H9 (cell line): ENCODE data around the gene MAP3K20. TPM values are rescaled to one million over a fixed set of nuclear protein-coding genes. Genes with fewer than 3 reads are reported as not detected.

ENCODE experiments used
- DNase-seq: peaks from one replicate; pipeline ENCODE4 v3.0.0-alpha.2; 2017
- H2AFZ ChIP-seq: one replicate; pipeline ENCODE4 v1.6.1; 2013; ENCODE audit warnings: mild to moderate bottlenecking, low read length, control low read depth, moderate library complexity
- H2AK5ac ChIP-seq: 2 replicates; pipeline ENCODE4 v1.6.1; 2013; ENCODE audit warnings: low read length, control low read depth, mixed read lengths; ENCODE audit not compliant: insufficient read length
- H2BK120ac ChIP-seq: one replicate; pipeline ENCODE4 v1.6.1; 2013; ENCODE audit warnings: low read depth, mild to moderate bottlenecking, low read length, control low read depth, inconsistent platforms; ENCODE audit not compliant: poor library complexity, severe bottlenecking
- H2BK12ac ChIP-seq: 2 replicates; pipeline ENCODE4 v1.6.1; 2013; ENCODE audit warnings: low read length, control low read depth, mixed read lengths, low read depth; ENCODE audit not compliant: insufficient read length
- H2BK15ac ChIP-seq: 2 replicates; pipeline ENCODE4 v1.6.1; 2013; ENCODE audit warnings: low read depth, low read length, control low read depth
- H2BK20ac ChIP-seq: one replicate; pipeline ENCODE4 v1.6.1; 2013; ENCODE audit warnings: low read depth, mild to moderate bottlenecking, low read length, control low read depth, inconsistent platforms; ENCODE audit not compliant: poor library complexity, severe bottlenecking
- H2BK5ac ChIP-seq: 2 replicates; pipeline ENCODE4 v1.6.1; 2013; ENCODE audit warnings: low read length, control low read depth, mixed read lengths; ENCODE audit not compliant: insufficient read length
- H3K14ac ChIP-seq: 2 replicates; pipeline ENCODE4 v1.6.1; 2013; ENCODE audit warnings: low read length, control low read depth; ENCODE audit not compliant: insufficient read depth
- H3K18ac ChIP-seq: 2 replicates; pipeline ENCODE4 v1.6.1; 2013; ENCODE audit warnings: low read depth, mild to moderate bottlenecking, mixed read lengths, low read length, control low read depth; ENCODE audit not compliant: insufficient read length
- H3K23ac ChIP-seq: 2 replicates; pipeline ENCODE4 v1.6.1; 2013; ENCODE audit warnings: low read length, control low read depth, mixed read lengths, low read depth; ENCODE audit not compliant: insufficient read length
- H3K23me2 ChIP-seq: 2 replicates; pipeline ENCODE4 v1.6.1; 2013; ENCODE audit warnings: low read depth, mild to moderate bottlenecking, mixed read lengths, low read length, control low read depth; ENCODE audit not compliant: insufficient read length, poor library complexity, severe bottlenecking
- H3K27ac ChIP-seq: 2 replicates; pipeline ENCODE4 v1.5.1; 2013; ENCODE audit warnings: low read length, control low read depth, mixed read lengths, low read depth; ENCODE audit not compliant: insufficient read length
- H3K27me3 ChIP-seq: 2 replicates; pipeline ENCODE4 v1.6.1; 2013; ENCODE audit warnings: low read length, control low read depth, inconsistent platforms; ENCODE audit not compliant: insufficient read depth
- H3K4ac ChIP-seq: 2 replicates; pipeline ENCODE4 v1.6.1; 2013; ENCODE audit warnings: low read depth, mild to moderate bottlenecking, control low read depth, inconsistent platforms, low read length, moderate library complexity
- H3K4me1 ChIP-seq: 2 replicates; pipeline ENCODE4 v1.6.1; 2013; ENCODE audit warnings: low read length, control low read depth, inconsistent platforms; ENCODE audit not compliant: insufficient read depth
- H3K4me2 ChIP-seq: 2 replicates; pipeline ENCODE4 v1.6.1; 2013; ENCODE audit warnings: low read length, control low read depth, mixed read lengths; ENCODE audit not compliant: insufficient read length, insufficient read depth
- H3K56ac ChIP-seq: 2 replicates; pipeline ENCODE4 v1.6.1; 2013; ENCODE audit warnings: low read depth, mild to moderate bottlenecking, mixed read lengths, low read length, control low read depth; ENCODE audit not compliant: insufficient read length
- H3K79me1 ChIP-seq: 2 replicates; pipeline ENCODE4 v1.6.1; 2013; ENCODE audit warnings: low read depth, mild to moderate bottlenecking, moderate library complexity, low read length, control low read depth, inconsistent platforms; ENCODE audit not compliant: insufficient read depth, poor library complexity, severe bottlenecking
- H3K79me2 ChIP-seq: 2 replicates; pipeline ENCODE4 v1.6.1; 2013; ENCODE audit warnings: low read length, control low read depth, inconsistent platforms; ENCODE audit not compliant: insufficient read depth
- H3K9ac ChIP-seq: 2 replicates; pipeline ENCODE4 v1.6.1; 2013; ENCODE audit warnings: low read length, control low read depth, mixed read lengths; ENCODE audit not compliant: insufficient read length; ENCODE audit errors: extremely low read depth
- H3K9me3 ChIP-seq: one replicate; pipeline ENCODE4 v1.6.1; 2013; ENCODE audit warnings: low read depth, low read length, inconsistent platforms; ENCODE audit not compliant: control insufficient read depth
- H3T11ph ChIP-seq: one replicate; pipeline ENCODE4 v1.6.1; 2013; ENCODE audit warnings: mild to moderate bottlenecking, low read length, control low read depth, inconsistent platforms
- H4K20me1 ChIP-seq: one replicate; pipeline ENCODE4 v1.6.1; 2013; ENCODE audit not compliant: control insufficient read depth, insufficient read length, insufficient read depth
- H4K5ac ChIP-seq: 2 replicates; pipeline ENCODE4 v1.6.1; 2013; ENCODE audit warnings: low read depth, mild to moderate bottlenecking, mixed read lengths, low read length, control low read depth; ENCODE audit not compliant: insufficient read length
- H4K8ac ChIP-seq: replicated peaks from 2 replicates; pipeline ENCODE4 v1.6.1; 2013; ENCODE audit warnings: low read length, control low read depth, mixed read lengths, low read depth; ENCODE audit not compliant: insufficient read length
- H4K91ac ChIP-seq: 2 replicates; pipeline ENCODE4 v1.6.1; 2013; ENCODE audit warnings: low read depth, mild to moderate bottlenecking, moderate library complexity, mixed read lengths, low read length, control low read depth; ENCODE audit not compliant: insufficient read length
- H3K27ac Mint-ChIP-seq, 3 experiments: 2 replicates in 2 of 3; 3 replicates in 1 of 3; pipeline ENCODE4 v1.8.0; 2020 to 2021; ENCODE audit warnings: mixed read lengths in 3 of 3, mild to moderate bottlenecking in 1 of 3, moderate library complexity in 1 of 3
- H3K27me3 Mint-ChIP-seq: 2 replicates; pipeline ENCODE4 v1.8.0; 2021; ENCODE audit warnings: low read depth, mild to moderate bottlenecking, moderate library complexity, mixed read lengths
- H3K36me3 Mint-ChIP-seq, 3 experiments: 2 replicates in 2 of 3; 3 replicates in 1 of 3; pipeline ENCODE4 v1.8.0; 2020 to 2021; ENCODE audit warnings: low read depth in 3 of 3, mixed read lengths in 3 of 3; ENCODE audit not compliant: insufficient read depth in 1 of 3
- H3K4me1 Mint-ChIP-seq, 2 experiments: 2 replicates each; pipeline ENCODE4 v1.8.0; 2020; ENCODE audit warnings: mixed read lengths in 2 of 2
- H3K4me3 Mint-ChIP-seq, 2 experiments: 2 replicates in 1 of 2; 3 replicates in 1 of 2; pipeline ENCODE4 v1.8.0; 2020 to 2021; ENCODE audit warnings: mild to moderate bottlenecking in 2 of 2, mixed read lengths in 2 of 2, moderate library complexity in 1 of 2
- H3K9me3 Mint-ChIP-seq, 2 experiments: 2 replicates in 1 of 2; 3 replicates in 1 of 2; pipeline ENCODE4 v1.8.0; 2020; ENCODE audit warnings: mild to moderate bottlenecking in 2 of 2, mixed read lengths in 2 of 2, moderate library complexity in 1 of 2
- WGBS: extraction: QIAGEN DNeasy Blood & Tissue Kit; methylation state at CpG from one replicate; pipeline ENCODE4 v1.1.7; 2013; ENCODE audit warnings: missing lambda C conversion rate, low lambda C conversion rate, mixed read lengths; ENCODE audit not compliant: insufficient read length; ENCODE audit errors: extremely low coverage; 5-methylcytosine and 5-hydroxymethylcytosine counted together
- total RNA-seq: library from RNA; stranded (reverse); gene quantifications from 2 replicates; pipeline ENCODE4 v1.2.1, GENCODE V29; 2021
- TF ChIP-seq, protein P1 (sequence below): fragments of 200-600 bp; sonication (generic); conservative IDR thresholded peaks from 3 replicates; pipeline ENCODE4 v1.8.0; 2021; ENCODE audit warnings: antibody characterized with exemption, mild to moderate bottlenecking

The MAP3K20 gene
- total RNA-seq, 1 experiment from 2014 or later, result 8.7 TPM

DNA sequence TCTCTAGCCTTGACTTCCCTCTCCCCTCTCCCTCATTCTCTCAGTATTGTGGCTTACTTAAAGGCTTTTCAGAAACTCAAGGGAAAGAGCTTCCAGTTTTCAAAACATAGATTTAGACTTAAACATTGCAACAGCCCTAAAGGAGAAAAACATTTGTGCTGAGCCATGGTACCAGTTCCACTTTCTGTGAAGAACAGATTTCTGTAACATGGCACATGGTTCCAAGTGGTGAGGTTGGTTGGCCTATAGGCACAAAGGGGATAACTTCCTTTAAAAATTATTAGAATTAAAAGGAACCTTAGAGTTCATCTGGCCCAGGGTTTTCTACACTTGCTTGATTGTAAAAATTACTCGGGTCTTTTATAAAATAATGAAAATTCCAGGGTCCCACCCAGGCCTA is 140.4 kb downstream of the MAP3K20 start:
- Histone ChIP-seq H2AK5ac (no peak overlapping the region), H4K91ac (no peak overlapping the region), H3K4me2 (no peak overlapping the region), H2BK20ac (no peak overlapping the region), H3K9ac (no peak overlapping the region), H3K79me1 (no peaks in the 10 kb centered on the region), H3K56ac (no peak overlapping the region), H2BK12ac (no peak overlapping the region), H3K18ac (no peak overlapping the region), H2BK5ac (no peak overlapping the region), H3K23me2 (no peaks in the 10 kb centered on the region), H4K20me1 (no peaks in the 10 kb centered on the region), H3K27me3 (no peaks in the 10 kb centered on the region), H4K8ac (no peak overlapping the region), H3K14ac (no peak overlapping the region), H3K4me1 (no peaks in the 10 kb centered on the region), H4K5ac (no peak overlapping the region), H3K79me2 (no peaks in the 10 kb centered on the region), H2AFZ (no peak overlapping the region), H3K27ac (no peak overlapping the region), H2BK15ac (no peak overlapping the region), H3K4ac (no peak overlapping the region), H3K9me3 (no peaks in the 10 kb centered on the region), H3T11ph (no peak overlapping the region), H2BK120ac (no peak overlapping the region), H3K23ac (no peak overlapping the region)
- Mint-ChIP-seq H3K4me1 (peaks cover 19 to 20% of the 10 kb centered on the region in 2 experiments), H3K27ac (no peak overlapping the region), H3K36me3 (no peaks in the 10 kb centered on the region), H3K9me3 (no peaks in the 10 kb centered on the region), H3K4me3 (no peak overlapping the region), H3K27me3 (no peaks in the 10 kb centered on the region)
- TF ChIP-seq, protein P1, sequence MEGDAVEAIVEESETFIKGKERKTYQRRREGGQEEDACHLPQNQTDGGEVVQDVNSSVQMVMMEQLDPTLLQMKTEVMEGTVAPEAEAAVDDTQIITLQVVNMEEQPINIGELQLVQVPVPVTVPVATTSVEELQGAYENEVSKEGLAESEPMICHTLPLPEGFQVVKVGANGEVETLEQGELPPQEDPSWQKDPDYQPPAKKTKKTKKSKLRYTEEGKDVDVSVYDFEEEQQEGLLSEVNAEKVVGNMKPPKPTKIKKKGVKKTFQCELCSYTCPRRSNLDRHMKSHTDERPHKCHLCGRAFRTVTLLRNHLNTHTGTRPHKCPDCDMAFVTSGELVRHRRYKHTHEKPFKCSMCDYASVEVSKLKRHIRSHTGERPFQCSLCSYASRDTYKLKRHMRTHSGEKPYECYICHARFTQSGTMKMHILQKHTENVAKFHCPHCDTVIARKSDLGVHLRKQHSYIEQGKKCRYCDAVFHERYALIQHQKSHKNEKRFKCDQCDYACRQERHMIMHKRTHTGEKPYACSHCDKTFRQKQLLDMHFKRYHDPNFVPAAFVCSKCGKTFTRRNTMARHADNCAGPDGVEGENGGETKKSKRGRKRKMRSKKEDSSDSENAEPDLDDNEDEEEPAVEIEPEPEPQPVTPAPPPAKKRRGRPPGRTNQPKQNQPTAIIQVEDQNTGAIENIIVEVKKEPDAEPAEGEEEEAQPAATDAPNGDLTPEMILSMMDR, result no peak
- WGBS, result no CpG with 5 or more reads among the region's 1 CpG
- no peak for DNase-seq
